HCT116 (cell line): ENCODE results near the gene ZNF646.

ENCODE experiments used
- CTCF ChIP-seq, 3 experiments: fragments of 200-600 bp in 1 of 3; sonication (generic) in 1 of 3; IDR thresholded peaks in 2 of 3; conservative IDR thresholded peaks in 1 of 3; 2 replicates each; pipeline ENCODE4 v1.5.1; 2012 to 2017; ENCODE audit warnings: low read depth in 2 of 3, low read length in 2 of 3, antibody characterized with exemption in 1 of 3, borderline replicate concordance in 1 of 3, control low read depth in 1 of 3, mild to moderate bottlenecking in 1 of 3, mixed read lengths in 1 of 3, mixed run types in 1 of 3, moderate library complexity in 1 of 3; ENCODE audit not compliant: insufficient read depth in 1 of 3
- EZH2phosphoT487 ChIP-seq: fragments of 200-600 bp; IDR thresholded peaks from 2 replicates; pipeline ENCODE4 v1.6.1; 2018; ENCODE audit warnings: antibody characterized with exemption, borderline replicate concordance

- TF ChIP-seq EZH2phosphoT487 (no peak), CTCF (IDR thresholded peaks at IDR 0.05 in 2 of 3, conservative IDR thresholded peaks at IDR 0.05 in 1 of 3; ENCODE audit: borderline replicate concordance in 1 of 3, insufficient read depth in 1 of 3, low read depth in 2 of 3, low read length in 2 of 3) (no peak)
Observed at GRCh38 chr16:31063495-31063842, 10.8 kb upstream of the ZNF646 start.
